H1 (cell line): Measurements from ENCODE around the gene TWF2. TPM values are rescaled to one million over a fixed set of nuclear protein-coding genes. Genes with fewer than 3 reads are reported as not detected.

ENCODE experiments used
- CTCF ChIA-PET: fragments of 300-600 bp; sonication (Branson Sonifier 250); formaldehyde crosslinking; loops from one replicate; lab custom pipeline; 2021; ENCODE audit not compliant: partially characterized antibody; lab: Charles Lee
- POLR2A ChIA-PET: fragments of 300-600 bp; sonication (Branson Sonifier 250); formaldehyde crosslinking; loops from one replicate; lab custom pipeline; 2021; ENCODE audit warnings: inconsistent platforms; ENCODE audit not compliant: partially characterized antibody; lab: Charles Lee
- DNase-seq, 2 experiments: peaks; one replicate each; pipeline versions ENCODE4 v3.0.0 to v3.0.0-alpha.2; 2010 to 2022; ENCODE audit warnings: low spot score in 2 of 2, low read depth in 1 of 2, mixed read lengths in 1 of 2
- FAIRE-seq: peaks from 2 replicates; lab custom pipeline; 2011; peaks lifted over from hg19 to GRCh38; lab: Jason Lieb, UNC
- H2AFZ ChIP-seq: 2 replicates; pipeline ENCODE4 v1.8.1; 2012; ENCODE audit warnings: low read length, inconsistent platforms
- H2AK5ac ChIP-seq: 2 replicates; pipeline ENCODE4 v1.6.1; 2013; ENCODE audit warnings: low read depth, low read length
- H2BK120ac ChIP-seq: replicated peaks from 2 replicates; pipeline ENCODE3; 2013; ENCODE audit warnings: low read depth, low read length, inconsistent platforms
- H2BK12ac ChIP-seq: 2 replicates; pipeline ENCODE4 v1.6.1; 2013; ENCODE audit warnings: low read depth, low read length
- H2BK15ac ChIP-seq: 2 replicates; pipeline ENCODE4 v1.6.1; 2013; ENCODE audit warnings: low read length
- H2BK20ac ChIP-seq: 2 replicates; pipeline ENCODE4 v1.6.1; 2013; ENCODE audit warnings: low read length
- H2BK5ac ChIP-seq: 2 replicates; pipeline ENCODE4 v1.6.1; 2013; ENCODE audit warnings: low read depth, low read length
- H3K14ac ChIP-seq: 2 replicates; pipeline ENCODE4 v1.6.1; 2013; ENCODE audit warnings: inconsistent platforms; ENCODE audit not compliant: insufficient read length
- H3K18ac ChIP-seq: 2 replicates; pipeline ENCODE4 v1.6.1; 2013; ENCODE audit warnings: low read length; ENCODE audit errors: extremely low read depth
- H3K23ac ChIP-seq: 2 replicates; pipeline ENCODE4 v1.6.1; 2013; ENCODE audit warnings: inconsistent platforms; ENCODE audit not compliant: insufficient read length
- H3K23me2 ChIP-seq: 2 replicates; pipeline ENCODE4 v1.6.1; 2013; ENCODE audit warnings: low read depth, low read length
- H3K27ac ChIP-seq: 2 replicates; pipeline ENCODE4 v1.6.1; 2011; ENCODE audit warnings: low read depth, low read length, inconsistent platforms
- H3K27me3 ChIP-seq, 4 experiments: replicated peaks in 1 of 4; 1 replicate in 1 of 4; 2 replicates in 3 of 4; pipeline versions ENCODE4 v1.6.1 to v1.8.1; 2011 to 2013; ENCODE audit warnings: low read length in 3 of 4, mild to moderate bottlenecking in 3 of 4, inconsistent platforms in 2 of 4, mixed read lengths in 2 of 4, moderate library complexity in 1 of 4; ENCODE audit not compliant: control insufficient read depth in 3 of 4, insufficient read depth in 3 of 4; ENCODE audit errors: extremely low read depth in 1 of 4
- H3K36me3 ChIP-seq, 4 experiments: 2 replicates each; pipeline versions ENCODE4 v1.6.1 to v1.8.1; 2011 to 2013; ENCODE audit warnings: mild to moderate bottlenecking in 4 of 4, low read length in 3 of 4, moderate library complexity in 2 of 4, control low read depth in 1 of 4, inconsistent platforms in 1 of 4; ENCODE audit not compliant: insufficient read depth in 4 of 4, control insufficient read depth in 2 of 4
- H3K4ac ChIP-seq: replicated peaks from 2 replicates; pipeline ENCODE3; 2013; ENCODE audit warnings: low read length, low read depth, mixed read lengths, inconsistent platforms; ENCODE audit not compliant: insufficient read length
- H3K4me1 ChIP-seq, 4 experiments: replicated peaks in 1 of 4; 1 replicate in 1 of 4; 2 replicates in 3 of 4; pipeline versions ENCODE4 v1.6.1 to v1.8.1; 2011 to 2013; ENCODE audit warnings: low read length in 3 of 4, inconsistent platforms in 2 of 4, mixed read lengths in 1 of 4; ENCODE audit not compliant: insufficient read depth in 4 of 4, control insufficient read depth in 3 of 4
- H3K4me2 ChIP-seq, 2 experiments: 2 replicates each; pipeline versions ENCODE4 v1.6.1 to v1.8.1; 2011 to 2013; ENCODE audit warnings: low read depth in 2 of 2, low read length in 2 of 2, control low read depth in 1 of 2, inconsistent platforms in 1 of 2, mild to moderate bottlenecking in 1 of 2; ENCODE audit not compliant: insufficient read depth in 1 of 2
- H3K4me3 ChIP-seq, 4 experiments: fragments of 200-600, 300-600 bp in 1 of 4; sonication (generic), shearing (Covaris generic), sonication (Bioruptor Twin) in 1 of 4; 2 replicates each; pipeline versions ENCODE4 v1.5.1 to v1.8.1; 2011 to 2016; ENCODE audit warnings: low read length in 4 of 4, low read depth in 3 of 4, control low read depth in 2 of 4, inconsistent platforms in 2 of 4, mild to moderate bottlenecking in 2 of 4, mixed read lengths in 1 of 4, moderate library complexity in 1 of 4; ENCODE audit not compliant: insufficient read depth in 2 of 4; ENCODE audit errors: extremely low read depth in 1 of 4
- H3K56ac ChIP-seq: replicated peaks from 2 replicates; pipeline ENCODE3; 2013; ENCODE audit warnings: low read depth, mild to moderate bottlenecking, mixed read lengths, low read length, inconsistent platforms; ENCODE audit not compliant: insufficient read length
- H3K79me1 ChIP-seq: 2 replicates; pipeline ENCODE4 v1.6.1; 2013; ENCODE audit warnings: low read depth, low read length, control low read depth
- H3K79me2 ChIP-seq, 2 experiments: 2 replicates each; pipeline versions ENCODE4 v1.6.1 to v1.8.1; 2012 to 2013; ENCODE audit warnings: low read length in 2 of 2, mild to moderate bottlenecking in 2 of 2, inconsistent platforms in 1 of 2; ENCODE audit not compliant: insufficient read depth in 2 of 2, control insufficient read depth in 1 of 2
- H3K9ac ChIP-seq, 4 experiments: replicated peaks in 1 of 4; 1 replicate in 1 of 4; 2 replicates in 3 of 4; pipeline versions ENCODE4 v1.6.1 to v1.8.1; 2011 to 2013; ENCODE audit warnings: low read depth in 3 of 4, low read length in 3 of 4, control low read depth in 2 of 4, mild to moderate bottlenecking in 2 of 4, moderate library complexity in 2 of 4, inconsistent platforms in 1 of 4; ENCODE audit errors: extremely low read depth in 1 of 4
- H3K9me3 ChIP-seq, 2 experiments: 2 replicates each; pipeline versions ENCODE4 v1.6.1 to v1.8.1; 2012 to 2013; ENCODE audit warnings: mild to moderate bottlenecking in 2 of 2, moderate library complexity in 2 of 2, control low read depth in 1 of 2, inconsistent platforms in 1 of 2, low read depth in 1 of 2, low read length in 1 of 2, mixed read lengths in 1 of 2; ENCODE audit not compliant: insufficient read depth in 2 of 2
- H4K20me1 ChIP-seq, 2 experiments: replicated peaks in 1 of 2; 2 replicates each; pipeline versions ENCODE3 to v1.8.1; 2011 to 2013; ENCODE audit warnings: inconsistent platforms in 2 of 2, low read length in 2 of 2, mild to moderate bottlenecking in 1 of 2; ENCODE audit not compliant: insufficient read depth in 2 of 2, control insufficient read depth in 1 of 2
- H4K5ac ChIP-seq: 2 replicates; pipeline ENCODE4 v1.6.1; 2013; ENCODE audit warnings: low read length, low read depth, mixed read lengths, inconsistent platforms; ENCODE audit not compliant: insufficient read length
- H4K8ac ChIP-seq: 2 replicates; pipeline ENCODE4 v1.8.0; 2013; ENCODE audit warnings: mild to moderate bottlenecking, moderate library complexity, low read length, inconsistent platforms; ENCODE audit not compliant: insufficient read depth; ENCODE audit errors: extremely low read depth
- H4K91ac ChIP-seq: replicated peaks from 2 replicates; pipeline ENCODE3; 2013; ENCODE audit warnings: low read length, mixed read lengths, inconsistent platforms; ENCODE audit not compliant: insufficient read length
- BACH1 ChIP-seq: IDR thresholded peaks from 2 replicates; pipeline ENCODE4 v1.6.1; 2012; ENCODE audit warnings: low read length, improper control_type of control experiment
- BCL11A ChIP-seq, 2 experiments: IDR thresholded peaks; one replicate each; pipeline ENCODE4 v1.6.1; 2011; ENCODE audit warnings: low read depth in 2 of 2, low read length in 2 of 2, mild to moderate bottlenecking in 2 of 2
- BRCA1 ChIP-seq: IDR thresholded peaks from 2 replicates; pipeline ENCODE4 v1.6.1; 2012; ENCODE audit warnings: low read depth, low read length, improper control_type of control experiment
- CEBPB ChIP-seq: IDR thresholded peaks from 2 replicates; pipeline ENCODE4 v1.6.1; 2012; ENCODE audit warnings: low read depth, low read length
- HDAC6 ChIP-seq: IDR thresholded peaks from one replicate; pipeline ENCODE4 v1.7.1; 2012; ENCODE audit warnings: low read depth, mild to moderate bottlenecking, inconsistent platforms, low read length, moderate library complexity
- KDM1A ChIP-seq: fragments of 200-600, 300-600 bp; sonication (generic); IDR thresholded peaks from 2 replicates; pipeline ENCODE4 v1.7.1; 2016; ENCODE audit warnings: mild to moderate bottlenecking, low read length, borderline replicate concordance
- MAFK ChIP-seq: IDR thresholded peaks from 2 replicates; pipeline ENCODE4 v1.6.1; 2012; ENCODE audit warnings: low read depth, mild to moderate bottlenecking, improper control_type of control experiment, low read length
- NRF1 ChIP-seq: IDR thresholded peaks from 2 replicates; pipeline ENCODE4 v1.6.1; 2011; ENCODE audit warnings: mild to moderate bottlenecking, low read depth, low read length, improper control_type of control experiment
- POLR2AphosphoS5 ChIP-seq: IDR thresholded peaks from 2 replicates; pipeline ENCODE4 v1.6.1; 2011; ENCODE audit warnings: low read depth, low read length
- POU5F1 ChIP-seq: IDR thresholded peaks from 2 replicates; pipeline ENCODE4 v1.6.1; 2011; ENCODE audit warnings: low read depth, mild to moderate bottlenecking, low read length, moderate library complexity
- RBBP5 ChIP-seq: IDR thresholded peaks from 2 replicates; pipeline ENCODE4 v1.7.1; 2012; ENCODE audit warnings: low read depth, mild to moderate bottlenecking, inconsistent platforms, low read length, moderate library complexity, borderline replicate concordance
- RNF2 ChIP-seq: fragments of 200-900, 300-1000 bp; sonication (generic); IDR thresholded peaks from 2 replicates; pipeline ENCODE4 v1.7.1; 2016; ENCODE audit warnings: borderline replicate concordance, low read depth, mild to moderate bottlenecking, antibody characterized with exemption, low read length; ENCODE audit not compliant: poor library complexity, severe bottlenecking; ENCODE audit errors: missing control alignments
- SIRT6 ChIP-seq: IDR thresholded peaks from one replicate; pipeline ENCODE4 v1.7.1; 2012; ENCODE audit warnings: low read length, inconsistent platforms
- SRF ChIP-seq: IDR thresholded peaks from 2 replicates; pipeline ENCODE4 v1.6.1; 2011; ENCODE audit warnings: mild to moderate bottlenecking, low read depth, low read length, moderate library complexity
- TAF1 ChIP-seq: IDR thresholded peaks from 2 replicates; pipeline ENCODE4 v1.6.1; 2011; ENCODE audit warnings: mild to moderate bottlenecking, low read depth, low read length
- WGBS, 2 experiments: shearing (Covaris generic) in 1 of 2; methylation state at CpG; one replicate each; pipeline versions ENCODE4 v1.1.6 to v1.1.7; 2013 to 2015; ENCODE audit warnings: low lambda C conversion rate in 2 of 2, mixed read lengths in 2 of 2, inconsistent platforms in 1 of 2, low coverage in 1 of 2, missing lambda C conversion rate in 1 of 2; ENCODE audit not compliant: insufficient replicate concordance in 2 of 2, insufficient coverage in 1 of 2, insufficient read length in 1 of 2; ENCODE audit errors: extremely low coverage in 1 of 2, missing lambda C conversion rate in 1 of 2; 5-methylcytosine and 5-hydroxymethylcytosine counted together
- polyA plus RNA-seq, 7 experiments: library from polyadenylated mRNA; depleted of rRNA in 3 of 7; stranded (reverse) in 5 of 7; unstranded in 2 of 7; fragments of >200 nt in 5 of 7; fragments of 200-250 nt in 2 of 7; gene quantifications; 1 replicate in 5 of 7; 2 replicates in 1 of 7; 4 replicates in 1 of 7; pipeline versions ENCODE4 v1.2.1 to v1.2.3, GENCODE V29; 2011 to 2013; ENCODE audit warnings: missing spikeins in 2 of 7, mixed read lengths in 2 of 7
- total RNA-seq: library from RNA; stranded (reverse); fragmentation: NEBNext Ultra II Directional; extraction: Animal tissue kit (Norgen Biotek cat#: 25700); gene quantifications from 2 replicates; pipeline ENCODE4 v1.2.1, GENCODE V29; 2021

The TWF2 gene
- total and polyA plus RNA-seq, 2 of the 8 experiments (the other 6 are each of a cell fraction or from before 2014, with no cell fraction given), result 65.2 to 90.4 TPM

- H4K5ac ChIP-seq, result no peak overlapping the region
- H3K23me2 ChIP-seq, result no peaks in the 10 kb centered on the region
- no peak overlapping the region for H2BK120ac ChIP-seq
- no peaks in the 10 kb centered on the region for H3K9me3 ChIP-seq
- H3K27me3 ChIP-seq, result no peaks in the 10 kb centered on the region
- H3K4me2 ChIP-seq, result no peak overlapping the region
- no peak overlapping the region for H4K8ac ChIP-seq
- DNase-seq, result no peak
- CTCF ChIA-PET, result interaction anchor here (0.7 to 20.4 kb wide), 8 partner anchors 10 to 133 kb away, joined by 3 to 336 read pairs (median 4); partner anchors contain the start of gene TWF2
- H4K91ac ChIP-seq, result no peak overlapping the region
- H3K36me3 ChIP-seq, result peaks cover 7 to 22% (median 16%) of the 10 kb centered on the region in 4 experiments; a peak in 6 of 8 replicates
- no peak overlapping the region; the same call in 1 of the 2 replicates for H2AK5ac ChIP-seq
- H3K79me2 ChIP-seq, result no peaks in the 10 kb centered on the region
- 83% methylated on average over 3 of the region's 3 CpGs; no CpG with 5 or more reads in 1 of the 2 experiments for WGBS, 2 experiments
- no peak overlapping the region for H3K56ac ChIP-seq
- TF ChIP-seq NRF1 (no peak), BCL11A (IDR thresholded peaks at IDR 0.05; ENCODE audit: low read depth in 2 of 2, low read length in 2 of 2) (no peak), TAF1 (no peak), MAFK (no peak), BACH1 (no peak), BRCA1 (no peak), POU5F1 (no peak), CEBPB (no peak), SRF (no peak), POLR2AphosphoS5 (no peak), RBBP5 (no peak), KDM1A (no peak), RNF2 (no peak), HDAC6 (no peak), SIRT6 (no peak)
- TF ChIP-seq, all 59 proteins: peak for 0
- H2AFZ ChIP-seq, result no peak overlapping the region
- no peak overlapping the region for H3K9ac ChIP-seq
- peaks cover 0 to 2% (median 0%) of the 10 kb centered on the region in 4 experiments; a peak in 2 of 7 replicates for H3K4me1 ChIP-seq
- no peak overlapping the region for H3K4me3 ChIP-seq
- H2BK15ac ChIP-seq, result no peak overlapping the region
- H3K14ac ChIP-seq, result no peak overlapping the region
- POLR2A ChIA-PET, result interaction anchor here (0.8 to 1.5 kb wide), 2 partner anchors 18 to 31 kb away, joined by 3 read pairs; no protein-coding TSS in a partner anchor
- no peak overlapping the region for H2BK20ac ChIP-seq
- H3K23ac ChIP-seq, result no peak overlapping the region
- FAIRE-seq, result no peak
- peaks cover 0 to 2% of the 10 kb centered on the region in 2 experiments for H4K20me1 ChIP-seq
- no peak overlapping the region for H3K27ac ChIP-seq
- H3K18ac ChIP-seq, result no peak overlapping the region
- no peak overlapping the region for H3K4ac ChIP-seq
- no peak overlapping the region for H2BK12ac ChIP-seq
- H2BK5ac ChIP-seq, result no peak overlapping the region
- no peaks in the 10 kb centered on the region for H3K79me1 ChIP-seq
Observed at GRCh38 chr3:52218026-52218425, 20.9 kb downstream of the TWF2 start.
